Endothelial cell of umbilical vein (primary cell): ENCODE results near the gene BRSK2. TPM values are rescaled to one million over a fixed set of nuclear protein-coding genes. Genes with fewer than 3 reads are reported as not detected.

Experiments used
- BruUV-seq: library from RNA; stranded (reverse); fragments of 400-500 nt; replicated peaks from 2 replicates; lab custom pipeline; 2021; lab: Mats Ljungman, UMichigan
- CTCF ChIA-PET: fragments of 300-600, 350-600 bp; sonication (Branson Sonifier 250); formaldehyde crosslinking; loops from one replicate; lab custom pipeline; 2021; ENCODE audit warnings: antibody characterized with exemption, inconsistent platforms; lab: Charles Lee
- POLR2A ChIA-PET: fragments of 300-600, 350-600 bp; sonication (Branson Sonifier 250); formaldehyde crosslinking; loops from one replicate; lab custom pipeline; 2021; ENCODE audit warnings: antibody characterized with exemption, inconsistent platforms; lab: Charles Lee
- DNase-seq: peaks from one replicate; pipeline ENCODE4 v3.0.0-alpha.2; 2011; ENCODE audit warnings: low read depth, low spot score
- FAIRE-seq: peaks from 2 replicates; lab custom pipeline; 2011; peaks lifted over from hg19 to GRCh38; lab: Jason Lieb, UNC
- H2AFZ ChIP-seq: 2 replicates; pipeline ENCODE4 v1.6.0; 2012; ENCODE audit warnings: low read depth, low read length, control low read depth, inconsistent platforms
- H3K27ac ChIP-seq: 2 replicates; pipeline ENCODE4 v1.5.1; 2011; ENCODE audit warnings: low read depth, mild to moderate bottlenecking, control low read depth, low read length, moderate library complexity; ENCODE audit not compliant: insufficient read depth
- H3K27me3 ChIP-seq, 2 experiments: 2 replicates each; pipeline versions ENCODE4 v1.6.0 to v1.6.1; 2011; ENCODE audit warnings: low read length in 2 of 2, mixed read lengths in 1 of 2; ENCODE audit not compliant: control insufficient read depth in 2 of 2, insufficient read depth in 2 of 2
- H3K36me3 ChIP-seq, 2 experiments: 2 replicates in 1 of 2; 3 replicates in 1 of 2; pipeline ENCODE4 v1.5.1; 2011; ENCODE audit warnings: low read length in 2 of 2, mild to moderate bottlenecking in 1 of 2, moderate library complexity in 1 of 2; ENCODE audit not compliant: control insufficient read depth in 2 of 2, insufficient read depth in 2 of 2; ENCODE audit errors: extremely low read depth in 1 of 2
- H3K4me1 ChIP-seq: 3 replicates; pipeline ENCODE4 v1.5.1; 2011; ENCODE audit warnings: mild to moderate bottlenecking, low read length; ENCODE audit not compliant: control insufficient read depth, insufficient read depth; ENCODE audit errors: extremely low read depth
- H3K4me2 ChIP-seq: 2 replicates; pipeline ENCODE4 v1.6.1; 2011; ENCODE audit warnings: low read length, control low read depth, mixed read lengths; ENCODE audit not compliant: insufficient read depth
- H3K4me3 ChIP-seq, 3 experiments: fragments of 200-600 bp in 1 of 3; sonication (generic), shearing (Covaris generic) in 1 of 3; replicated peaks in 1 of 3; 2 replicates each; pipeline ENCODE4 v1.5.1; 2011 to 2016; ENCODE audit warnings: control low read depth in 3 of 3, low read length in 3 of 3, mild to moderate bottlenecking in 2 of 3, inconsistent platforms in 1 of 3, low read depth in 1 of 3, moderate library complexity in 1 of 3; ENCODE audit not compliant: insufficient read depth in 1 of 3
- H3K79me2 ChIP-seq: 2 replicates; pipeline ENCODE4 v1.6.0; 2012; ENCODE audit warnings: low read length, inconsistent platforms; ENCODE audit not compliant: control insufficient read depth, insufficient read depth
- H3K9ac ChIP-seq: replicated peaks from 2 replicates; pipeline ENCODE3; 2011; ENCODE audit warnings: low read length, control low read depth; ENCODE audit not compliant: insufficient read depth; ENCODE audit errors: extremely low read depth
- H3K9me1 ChIP-seq: replicated peaks from 3 replicates; pipeline ENCODE4 v1.6.0; 2011; ENCODE audit warnings: mild to moderate bottlenecking, low read length; ENCODE audit not compliant: control insufficient read depth, insufficient read depth; ENCODE audit errors: extremely low read depth
- H3K9me3 ChIP-seq: replicated peaks from 2 replicates; pipeline ENCODE4 v1.5.1; 2012; ENCODE audit warnings: low read length, inconsistent platforms; ENCODE audit not compliant: control insufficient read depth, insufficient read depth
- H4K20me1 ChIP-seq: replicated peaks from 2 replicates; pipeline ENCODE3; 2011; ENCODE audit warnings: mild to moderate bottlenecking, low read length; ENCODE audit not compliant: control insufficient read depth, insufficient read depth; ENCODE audit errors: extremely low read depth
- CTCF ChIP-seq, 2 donors: IDR thresholded peaks; 1 replicate in 1 of 2; 2 replicates in 1 of 2; pipeline ENCODE4 v1.5.1; 2011; ENCODE audit warnings: low read length in 2 of 2, mild to moderate bottlenecking in 2 of 2, moderate library complexity in 2 of 2, control low read depth in 1 of 2, inconsistent platforms in 1 of 2, low read depth in 1 of 2; ENCODE audit not compliant: insufficient read depth in 1 of 2; ENCODE audit errors: extremely low read depth in 1 of 2
- EZH2 ChIP-seq: IDR thresholded peaks from 2 replicates; pipeline ENCODE4 v1.6.1; 2012; ENCODE audit warnings: borderline replicate concordance, low read depth, mild to moderate bottlenecking, moderate library complexity, low read length, inconsistent platforms; ENCODE audit not compliant: severe bottlenecking
- FOS ChIP-seq: IDR thresholded peaks from 2 replicates; pipeline ENCODE4 v1.6.1; 2011; ENCODE audit warnings: mild to moderate bottlenecking, low read length, moderate library complexity, borderline replicate concordance; ENCODE audit not compliant: insufficient read depth
- GATA2 ChIP-seq: IDR thresholded peaks from 2 replicates; pipeline ENCODE4 v1.7.0; 2011; ENCODE audit warnings: low read depth, mild to moderate bottlenecking, moderate library complexity, mixed read lengths, low read length; ENCODE audit not compliant: insufficient read length, insufficient read depth
- JUN ChIP-seq: IDR thresholded peaks from 2 replicates; pipeline ENCODE4 v1.6.1; 2011; ENCODE audit warnings: borderline replicate concordance, low read depth; ENCODE audit not compliant: insufficient read length, insufficient read depth
- MAX ChIP-seq: IDR thresholded peaks from 2 replicates; pipeline ENCODE4 v1.6.1; 2011; ENCODE audit not compliant: insufficient read depth, insufficient read length
- MYC ChIP-seq: IDR thresholded peaks from one replicate; pipeline ENCODE4 v1.6.1; 2011; ENCODE audit warnings: mild to moderate bottlenecking, low read depth, low read length
- POLR2A ChIP-seq: IDR thresholded peaks from 2 replicates; pipeline ENCODE4 v1.6.1; 2012; ENCODE audit warnings: low read depth, mild to moderate bottlenecking, control low read depth, low read length
- POLR2AphosphoS5 ChIP-seq: IDR thresholded peaks from 2 replicates; pipeline ENCODE4 v1.6.1; 2012; ENCODE audit warnings: low read depth, mild to moderate bottlenecking, control low read depth, low read length, moderate library complexity; ENCODE audit not compliant: insufficient read depth
- dilution Hi-C: fragments of 300-500 bp; cut with MboI; formaldehyde crosslinking; loops from one replicate; pipeline ENCODE4 v1.15.0; 2019; ENCODE audit warnings: low sequenced_read_pairs; ENCODE audit not compliant: extremely low pct_ligation_motif_present
- intact Hi-C: fragments of 100-400 bp; cut with micrococcal nuclease; formaldehyde crosslinking; loops from one replicate; pipeline ENCODE4 v1.10.0; 2022
- polyA plus RNA-seq, 4 experiments: library from polyadenylated mRNA; depleted of rRNA in 3 of 4; stranded (reverse) in 3 of 4; unstranded in 1 of 4; fragments of >200 nt; gene quantifications; 2 replicates each; pipeline versions ENCODE4 v1.2.1 to v1.2.3, GENCODE V29; 2011 to 2012; ENCODE audit warnings: missing spikeins in 1 of 4
- total RNA-seq: library from RNA; stranded (reverse); gene quantifications from 2 replicates; pipeline ENCODE4 v1.2.3, GENCODE V29; 2021

BRSK2 gene
- total and polyA plus RNA-seq, 2 donors (not counting 3 experiments of a cell fraction or from before 2014, with no cell fraction given) = 0.08 to 0.20 TPM

- Histone ChIP-seq H3K4me2 (no peak overlapping the region), H3K36me3 (no peaks in the 10 kb centered on the region), H3K27me3 (no peaks in the 10 kb centered on the region), H3K4me1 (no peaks in the 10 kb centered on the region), H3K9me1 (no peaks in the 10 kb centered on the region), H2AFZ (no peak overlapping the region), H4K20me1 (no peaks in the 10 kb centered on the region), H3K9me3 (no peaks in the 10 kb centered on the region), H3K9ac (no peak overlapping the region), H3K27ac (no peak overlapping the region), H3K79me2 (no peaks in the 10 kb centered on the region), H3K4me3 (no peak overlapping the region)
- no TSS peak for BruUV-seq
- dilution Hi-C loops (no loop called here), intact Hi-C loops (no loop called here)
- FAIRE-seq (no peak), DNase-seq (no peak)
- ChIA-PET POLR2A (no interaction called here), CTCF (no interaction called here)
- TF ChIP-seq CTCF (IDR thresholded peaks at IDR 0.05; ENCODE audit: extremely low read depth in 1 of 2, insufficient read depth in 1 of 2, low read depth in 1 of 2, low read length in 2 of 2) (no peak), FOS (no peak), EZH2 (no peak), MAX (no peak), POLR2A (no peak), MYC (no peak), GATA2 (no peak), POLR2AphosphoS5 (no peak), JUN (no peak)
These were observed 71.5 kb downstream of the BRSK2 start for GRCh38 chr11:1460986-1461825.
